PC-9 (cell line): ENCODE results near the gene SLC44A4.

ENCODE experiments used
- CTCF ChIP-seq: fragments of 200-600 bp; sonication (generic); conservative IDR thresholded peaks from 2 replicates; pipeline ENCODE4 v1.6.1; 2017; ENCODE audit warnings: mixed run types, antibody characterized with exemption, mild to moderate bottlenecking, moderate library complexity
- EZH2 ChIP-seq: fragments of 200-600 bp; sonication (generic); IDR thresholded peaks from 2 replicates; pipeline ENCODE4 v1.8.0; 2017; ENCODE audit warnings: antibody characterized with exemption, low read depth

DNA sequence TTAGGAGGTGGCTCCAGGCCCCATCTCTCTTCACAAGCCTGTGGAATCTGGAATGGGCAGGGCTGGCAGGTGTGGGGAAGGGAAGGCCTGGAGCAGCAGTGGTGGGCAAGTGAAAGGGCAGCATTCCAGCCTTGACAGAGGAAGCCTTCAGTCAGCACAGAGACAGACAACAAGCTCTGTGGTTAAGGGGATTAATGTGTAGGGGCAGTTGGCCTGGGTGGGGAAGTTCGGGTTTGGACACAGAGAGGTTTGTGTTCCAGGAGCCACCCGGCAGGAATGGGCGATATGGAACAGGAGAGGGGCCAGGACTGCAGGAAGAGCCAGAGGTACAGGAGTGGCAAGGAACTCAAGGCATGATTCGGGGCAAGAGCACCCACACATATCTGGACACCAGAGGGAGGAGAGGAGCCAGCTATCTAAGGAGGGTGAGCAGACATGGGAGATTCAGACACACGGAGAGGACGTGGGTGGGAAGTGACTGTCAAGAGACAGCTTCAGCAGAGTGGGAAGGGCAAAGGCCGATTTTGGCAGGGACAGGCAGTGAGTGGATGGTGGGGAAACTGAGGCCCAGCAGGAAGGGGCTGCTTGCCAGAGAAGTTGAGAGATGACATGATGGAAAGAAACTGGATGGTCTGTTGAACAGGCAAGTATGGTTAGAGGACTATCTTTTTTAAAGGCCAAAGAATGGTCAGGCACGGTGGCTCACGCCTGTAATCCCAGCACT lies 2.5 kb upstream of the SLC44A4 start:
- no peak for TF ChIP-seq CTCF
- TF ChIP-seq EZH2, result no peak
